ENCODE data around the gene TSPAN16. TPM values are rescaled to one million over a fixed set of nuclear protein-coding genes. Genes with fewer than 3 reads are reported as not detected.

TSPAN16 gene
- total RNA-seq, 1 experiment from 2014 or later, result not detected

DNA sequence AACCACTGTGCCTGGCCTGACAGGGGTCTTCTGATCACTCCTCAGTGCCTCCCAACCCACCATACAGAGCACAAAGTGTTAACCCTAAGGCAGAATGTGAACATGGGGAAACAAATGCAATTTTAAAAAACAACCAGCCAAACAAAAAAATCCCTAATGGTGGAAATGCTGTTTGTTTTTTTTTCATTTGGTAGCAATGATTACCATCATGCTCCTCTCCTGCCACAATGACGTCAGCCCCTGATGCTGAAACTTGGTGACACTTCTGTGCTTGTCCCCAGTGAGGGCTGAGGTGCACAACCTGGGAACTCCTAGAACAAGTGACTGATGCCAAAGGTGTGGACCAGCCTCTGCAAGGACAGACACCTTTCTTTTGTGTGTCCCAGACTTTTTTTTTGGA lies 4.0 kb upstream of the TSPAN16 start:
- TF ChIP-seq, protein P1, sequence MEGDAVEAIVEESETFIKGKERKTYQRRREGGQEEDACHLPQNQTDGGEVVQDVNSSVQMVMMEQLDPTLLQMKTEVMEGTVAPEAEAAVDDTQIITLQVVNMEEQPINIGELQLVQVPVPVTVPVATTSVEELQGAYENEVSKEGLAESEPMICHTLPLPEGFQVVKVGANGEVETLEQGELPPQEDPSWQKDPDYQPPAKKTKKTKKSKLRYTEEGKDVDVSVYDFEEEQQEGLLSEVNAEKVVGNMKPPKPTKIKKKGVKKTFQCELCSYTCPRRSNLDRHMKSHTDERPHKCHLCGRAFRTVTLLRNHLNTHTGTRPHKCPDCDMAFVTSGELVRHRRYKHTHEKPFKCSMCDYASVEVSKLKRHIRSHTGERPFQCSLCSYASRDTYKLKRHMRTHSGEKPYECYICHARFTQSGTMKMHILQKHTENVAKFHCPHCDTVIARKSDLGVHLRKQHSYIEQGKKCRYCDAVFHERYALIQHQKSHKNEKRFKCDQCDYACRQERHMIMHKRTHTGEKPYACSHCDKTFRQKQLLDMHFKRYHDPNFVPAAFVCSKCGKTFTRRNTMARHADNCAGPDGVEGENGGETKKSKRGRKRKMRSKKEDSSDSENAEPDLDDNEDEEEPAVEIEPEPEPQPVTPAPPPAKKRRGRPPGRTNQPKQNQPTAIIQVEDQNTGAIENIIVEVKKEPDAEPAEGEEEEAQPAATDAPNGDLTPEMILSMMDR (IDR thresholded peaks at IDR 0.05; ENCODE audit: insufficient read depth in 1 of 2, low read depth in 1 of 2, low read length in 1 of 2, severe bottlenecking in 1 of 2, unreplicated experiment in 1 of 2), result no peak
- Histone ChIP-seq H3K36me3 (ENCODE audit: control insufficient read depth, insufficient read depth, low read length) (no peaks in the 10 kb centered on the region), H3K27me3 (replicated peaks; ENCODE audit: control insufficient read depth, insufficient read depth, low read length) (no peaks in the 10 kb centered on the region), H3K4me3 (ENCODE audit: low read depth, low read length) (no peak overlapping the region), H3K4me1 (no peaks in the 10 kb centered on the region), H3K9me3 (no peaks in the 10 kb centered on the region)
- no peaks in the 10 kb centered on the region for H3K27me3 Mint-ChIP-seq (ENCODE audit: insufficient read depth, unreplicated experiment)
- intact Hi-C loops (cut with micrococcal nuclease; ENCODE audit: unreplicated experiment), result loop anchor here (2.0 kb wide), 2 partner anchors 83 to 149 kb away; partner anchors contain the start of gene SWSAP1
- H3K4me1 Mint-ChIP-seq (ENCODE audit: low read depth, unreplicated experiment), result peaks cover 14% of the 10 kb centered on the region
- BruUV-seq (replicated peaks), result no TSS peak
- no peak overlapping the region for H3K27ac Mint-ChIP-seq (ENCODE audit: unreplicated experiment)
- POLR2A ChIA-PET, result no interaction called here
- no peaks in the 10 kb centered on the region for H3K36me3 Mint-ChIP-seq (ENCODE audit: insufficient read depth, unreplicated experiment)
- H3K4me3 Mint-ChIP-seq (ENCODE audit: unreplicated experiment), result no peak overlapping the region
- DNase-seq, result no peak
- H3K9me3 Mint-ChIP-seq (ENCODE audit: unreplicated experiment), result no peaks in the 10 kb centered on the region
- CTCF ChIA-PET, result no interaction called here

GRCh38 chr19:11293433-11294389 lies 2.2 kb upstream of the TSPAN16 start:
- H3K36me3 ChIP-seq (ENCODE audit: control insufficient read depth, insufficient read depth, low read length), result no peaks in the 10 kb centered on the region
- Mint-ChIP-seq H3K9me3 (ENCODE audit: unreplicated experiment) (no peaks in the 10 kb centered on the region), H3K4me1 (ENCODE audit: low read depth, unreplicated experiment) (peaks cover 14% of the 10 kb centered on the region), H3K27ac (ENCODE audit: unreplicated experiment) (peak overlapping the region; percentile 58), H3K4me3 (ENCODE audit: unreplicated experiment) (peak overlapping the region; percentile 66), H3K27me3 (ENCODE audit: insufficient read depth, unreplicated experiment) (no peaks in the 10 kb centered on the region), H3K36me3 (ENCODE audit: insufficient read depth, unreplicated experiment) (no peaks in the 10 kb centered on the region)
- intact Hi-C loops (cut with micrococcal nuclease; ENCODE audit: unreplicated experiment), result loop anchor here (1.0 to 2.0 kb wide), 5 partner anchors 51 to 189 kb away; partner anchors contain the start of gene SWSAP1
- H3K27me3 ChIP-seq (replicated peaks; ENCODE audit: control insufficient read depth, insufficient read depth, low read length), result no peaks in the 10 kb centered on the region
- no TSS peak for BruUV-seq (replicated peaks)
- POLR2A ChIA-PET, result interaction anchor here (0.6 to 1.1 kb wide), 4 partner anchors 45 to 87 kb away, joined by 3 to 12 read pairs (median 6); partner anchors contain the start of genes CCDC159, SWSAP1 and TMEM205
- peak overlapping the region; percentile 29 for H3K4me3 ChIP-seq (ENCODE audit: low read depth, low read length)
- TF ChIP-seq, protein P1 (IDR thresholded peaks at IDR 0.05; ENCODE audit: insufficient read depth in 1 of 2, low read depth in 1 of 2, low read length in 1 of 2, severe bottlenecking in 1 of 2, unreplicated experiment in 1 of 2), result peak; percentile 96 to 99
- CTCF ChIA-PET, result interaction anchor here (0.5 to 1.8 kb wide), 26 partner anchors 15 to 850 kb away, joined by 3 to 30 read pairs (median 4); partner anchors contain the start of genes CCDC159, ECSIT, ELOF1 and EPOR
- DNase-seq, result peak; percentile 92 to 97
- H3K4me1 ChIP-seq, result no peaks in the 10 kb centered on the region
- H3K9me3 ChIP-seq, result no peaks in the 10 kb centered on the region

- H3K36me3 Mint-ChIP-seq (ENCODE audit: insufficient read depth, unreplicated experiment), result no peaks in the 10 kb centered on the region
- intact Hi-C loops (cut with micrococcal nuclease; ENCODE audit: unreplicated experiment), result loop anchor here (2.0 kb wide), 1 partner anchor 86 kb away; no protein-coding TSS in a partner anchor
- H3K4me3 Mint-ChIP-seq (ENCODE audit: unreplicated experiment), result no peak overlapping the region
- no peaks in the 10 kb centered on the region for H3K27me3 Mint-ChIP-seq (ENCODE audit: insufficient read depth, unreplicated experiment)
- ChIA-PET CTCF (no interaction called here), POLR2A (no interaction called here)
- H3K4me3 ChIP-seq (ENCODE audit: low read depth, low read length), result no peak overlapping the region
- no TSS peak for BruUV-seq (replicated peaks)
- H3K4me1 ChIP-seq, result no peaks in the 10 kb centered on the region
- no peak for DNase-seq
- H3K27ac Mint-ChIP-seq (ENCODE audit: unreplicated experiment), result no peak overlapping the region
- TF ChIP-seq, protein P1 (IDR thresholded peaks at IDR 0.05; ENCODE audit: insufficient read depth in 1 of 2, low read depth in 1 of 2, low read length in 1 of 2, severe bottlenecking in 1 of 2, unreplicated experiment in 1 of 2), result no peak
- no peaks in the 10 kb centered on the region for H3K27me3 ChIP-seq (replicated peaks; ENCODE audit: control insufficient read depth, insufficient read depth, low read length)
- no peaks in the 10 kb centered on the region for H3K9me3 Mint-ChIP-seq (ENCODE audit: unreplicated experiment)
- no peaks in the 10 kb centered on the region for H3K36me3 ChIP-seq (ENCODE audit: control insufficient read depth, insufficient read depth, low read length)
- H3K9me3 ChIP-seq, result no peaks in the 10 kb centered on the region
- H3K4me1 Mint-ChIP-seq (ENCODE audit: low read depth, unreplicated experiment), result peaks cover 14% of the 10 kb centered on the region
Measured at GRCh38 chr19:11295180-11295579, 780 bp upstream of the TSPAN16 start.

Measured in Caco-2 (cell line).